HL-60/S4 treated with retinoic acid at 250 ng/mL for 4 days and 3 days (cell line): ENCODE measurements around the gene SYNPR.
"Not testable (repeated sequence)": the region's sequence is repeated elsewhere in the genome, so short reads cannot be mapped to it uniquely, and the experiment has no call there.

Experiments used
- in situ Hi-C: fragments of 300-500 bp; cut with MboI; formaldehyde crosslinking; loops from 2 replicates; pipeline ENCODE4 v1.7.0; 2022; ENCODE audit warnings: low sequenced_read_pairs

SYNPR gene

DNA sequence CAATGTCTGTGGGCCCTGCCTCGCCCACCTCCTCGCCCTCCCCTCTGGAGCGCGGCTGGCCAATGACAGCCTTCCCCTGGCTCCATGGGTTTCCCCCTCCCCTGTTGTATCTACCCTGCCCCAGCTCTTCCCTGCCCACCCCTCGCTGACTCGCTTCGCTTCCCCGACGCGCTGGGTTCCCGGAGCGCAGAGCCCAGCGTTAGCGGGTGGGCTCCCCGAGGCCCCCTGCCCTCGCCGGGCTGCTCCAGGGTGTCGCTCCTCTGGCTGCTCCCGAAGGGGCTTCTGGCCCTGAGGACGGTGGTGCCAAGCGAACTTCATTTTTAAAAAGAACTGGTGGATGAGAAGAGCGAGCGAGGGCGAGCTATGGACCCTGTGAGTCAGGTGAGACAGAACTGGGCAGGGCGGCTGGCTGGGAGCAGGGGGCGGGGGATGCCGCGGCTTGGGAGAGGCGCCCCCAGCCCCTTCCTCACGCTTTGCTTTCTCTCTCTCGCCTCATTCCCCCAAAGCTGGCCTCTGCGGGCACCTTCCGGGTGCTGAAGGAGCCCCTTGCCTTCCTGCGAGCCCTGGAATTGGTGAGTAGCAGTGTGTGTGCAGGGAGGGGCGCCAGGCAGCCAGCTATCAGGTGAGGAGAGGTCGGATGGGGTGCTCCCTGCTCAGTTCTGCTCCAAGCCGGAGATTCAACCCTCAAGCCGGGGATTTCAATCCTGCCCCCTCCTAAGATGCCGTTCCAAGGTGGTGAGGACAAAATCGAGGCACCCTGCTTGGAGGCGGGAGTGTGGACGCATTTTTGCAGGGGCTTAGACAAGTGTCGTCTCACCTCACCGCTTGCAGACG is at the start of gene SYNPR:
Gene SYNPR, plus strand, starts transcription at position 138 of the 834 bp plus-strand sequence.
- in situ Hi-C loops, result no loop called here

DNA sequence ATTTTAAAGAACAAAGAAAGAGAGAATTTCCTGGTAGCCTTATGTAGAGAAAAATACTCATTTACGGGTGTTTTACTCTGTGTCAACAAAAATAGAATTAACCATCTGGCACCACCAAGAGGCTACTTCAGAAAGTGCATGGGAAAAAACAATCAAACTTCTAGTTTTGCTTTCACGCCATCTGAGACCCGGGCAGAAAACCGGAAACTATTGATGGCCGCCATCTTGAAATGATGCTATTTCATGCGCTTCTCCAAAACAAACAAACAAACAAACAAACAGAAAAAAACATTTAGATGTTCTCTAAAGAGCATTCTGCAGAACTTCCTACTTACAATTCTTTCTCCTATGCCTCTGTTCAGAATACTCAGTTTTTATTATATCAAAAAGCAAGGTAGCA is 49.4 kb upstream of the SYNPR start:
- in situ Hi-C loops, result no loop called here

DNA sequence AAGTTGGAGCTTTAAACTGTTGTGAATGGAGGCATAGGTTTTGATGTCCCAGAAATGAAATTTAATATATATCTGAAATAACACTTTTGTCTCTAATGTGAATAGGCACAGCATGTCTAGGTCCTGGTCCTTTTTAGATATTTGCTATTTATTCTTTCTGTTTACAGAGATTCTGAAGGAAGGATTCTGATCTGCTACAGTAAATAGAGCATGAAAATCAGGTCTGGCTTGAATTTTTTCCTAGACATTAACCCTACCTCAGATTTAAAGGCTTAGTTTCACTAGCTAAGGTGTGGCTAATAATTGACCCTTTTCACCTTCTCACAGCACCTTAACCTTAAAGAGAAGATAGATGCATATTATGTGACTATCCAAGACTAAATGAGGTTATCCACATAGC is 48.0 kb upstream of the SYNPR start:
- in situ Hi-C loops, result no loop called here

DNA sequence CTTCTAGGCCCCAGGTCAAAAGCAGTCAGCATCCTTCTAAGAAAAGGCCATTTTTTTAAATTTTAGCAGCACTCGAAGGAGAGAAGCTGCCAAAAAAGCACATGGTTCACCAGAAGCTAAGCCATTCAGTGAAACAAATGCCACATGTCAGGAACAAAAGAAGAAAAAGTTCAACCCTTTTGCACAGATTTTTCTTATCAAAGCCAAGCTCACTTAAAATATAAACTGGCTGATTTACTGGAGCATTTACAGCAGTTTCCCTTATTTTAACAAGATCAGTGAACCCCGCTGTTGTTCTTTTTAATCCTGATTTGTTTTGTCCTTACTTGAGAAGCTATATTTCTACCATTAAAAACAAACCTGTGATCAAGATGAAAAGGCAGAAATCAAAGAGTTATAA is 46.5 kb upstream of the SYNPR start:
- in situ Hi-C loops, result no loop called here

DNA sequence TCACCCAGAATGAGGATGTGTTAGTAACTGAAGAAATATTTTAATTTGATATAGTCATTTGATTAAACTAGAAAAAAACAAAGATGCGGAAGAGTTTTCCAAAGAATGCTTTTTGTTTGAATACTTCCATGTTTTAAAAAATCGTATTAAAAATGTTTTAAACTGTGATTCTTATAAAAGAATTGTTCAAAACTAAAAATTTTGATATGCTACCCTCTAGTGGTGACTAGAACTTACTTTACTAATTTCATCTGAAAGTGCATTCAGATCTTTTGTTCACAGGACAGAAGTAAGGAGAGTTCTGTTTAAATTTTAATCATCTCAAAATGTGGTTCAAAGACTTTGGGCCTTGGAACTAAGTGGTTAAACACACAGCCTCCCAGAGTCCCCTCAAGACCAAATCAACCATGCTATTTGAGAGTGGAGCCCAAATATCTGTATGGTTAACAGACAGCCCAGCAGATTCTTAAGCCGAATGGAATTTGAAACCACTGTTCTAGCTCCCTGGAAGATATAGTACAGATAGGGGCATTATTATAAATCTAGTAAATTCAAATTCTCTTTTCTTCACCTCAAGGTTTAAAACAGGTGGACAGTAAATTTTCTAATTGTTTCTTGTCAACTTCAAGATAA is 45.2 kb upstream of the SYNPR start:
- in situ Hi-C loops, result no loop called here

DNA sequence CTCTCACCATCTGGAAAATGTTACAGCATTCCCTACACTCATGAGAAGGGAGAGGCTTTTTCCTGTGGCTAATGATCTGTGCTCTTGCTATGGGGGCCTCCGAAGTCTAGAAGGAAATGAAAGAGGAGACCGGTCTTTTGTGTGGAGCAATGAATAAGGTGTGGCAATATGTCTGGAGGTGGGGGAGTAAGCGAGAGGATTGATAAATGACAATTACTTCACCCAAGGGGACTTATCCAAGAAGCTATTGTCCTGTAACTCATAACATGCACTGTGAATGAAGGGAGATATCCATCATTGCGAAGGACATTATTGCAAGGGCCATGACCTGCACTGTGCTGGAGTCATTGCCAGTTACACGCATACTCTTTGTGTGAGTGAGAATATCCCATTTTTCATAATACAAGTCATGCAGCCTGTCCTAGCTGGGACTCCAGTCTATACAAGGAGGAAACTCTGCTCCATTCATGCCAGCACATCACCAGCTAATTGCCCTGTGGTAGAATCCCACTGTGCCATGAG is 37.7 kb upstream of the SYNPR start:
- in situ Hi-C loops, result no loop called here

DNA sequence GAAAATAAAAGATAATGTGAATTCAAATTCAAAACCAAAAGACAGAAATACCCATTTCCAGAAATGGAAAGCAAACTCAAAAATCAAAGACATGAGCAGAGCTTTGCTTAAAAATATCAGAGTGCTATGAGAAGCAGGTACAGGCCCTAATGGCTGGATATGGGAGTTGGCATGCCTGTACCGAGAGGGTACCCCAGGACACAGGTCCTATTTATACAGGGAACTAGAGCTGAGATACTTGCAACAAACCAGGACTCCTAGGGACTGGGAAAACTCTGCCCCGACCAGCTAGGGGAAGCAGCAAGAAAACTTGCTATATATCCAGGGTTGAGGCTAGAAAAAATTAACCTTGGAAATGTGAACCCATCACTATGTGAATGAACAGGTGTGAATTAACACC is 36.0 kb upstream of the SYNPR start:
- in situ Hi-C loops, result no loop called here

DNA sequence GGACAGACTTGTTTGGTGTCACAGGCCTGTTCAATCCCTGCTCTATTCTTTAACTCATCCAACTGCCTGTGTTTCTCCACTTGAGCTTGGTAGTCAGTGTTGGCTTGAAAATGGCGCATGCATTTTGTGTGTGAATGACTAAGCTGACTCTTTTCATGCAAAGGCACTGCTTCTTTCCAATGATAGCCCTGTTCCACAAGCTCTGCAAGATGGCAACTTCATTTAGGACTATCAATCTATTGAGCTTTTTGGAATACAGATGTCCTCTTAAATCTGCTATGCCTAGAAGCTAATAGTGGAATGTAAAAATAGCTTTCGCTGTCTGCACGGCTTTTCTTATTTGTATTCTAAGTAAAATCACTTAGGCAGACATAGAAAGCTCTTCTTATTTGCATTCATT is 33.6 kb upstream of the SYNPR start:
- in situ Hi-C loops, result no loop called here

DNA sequence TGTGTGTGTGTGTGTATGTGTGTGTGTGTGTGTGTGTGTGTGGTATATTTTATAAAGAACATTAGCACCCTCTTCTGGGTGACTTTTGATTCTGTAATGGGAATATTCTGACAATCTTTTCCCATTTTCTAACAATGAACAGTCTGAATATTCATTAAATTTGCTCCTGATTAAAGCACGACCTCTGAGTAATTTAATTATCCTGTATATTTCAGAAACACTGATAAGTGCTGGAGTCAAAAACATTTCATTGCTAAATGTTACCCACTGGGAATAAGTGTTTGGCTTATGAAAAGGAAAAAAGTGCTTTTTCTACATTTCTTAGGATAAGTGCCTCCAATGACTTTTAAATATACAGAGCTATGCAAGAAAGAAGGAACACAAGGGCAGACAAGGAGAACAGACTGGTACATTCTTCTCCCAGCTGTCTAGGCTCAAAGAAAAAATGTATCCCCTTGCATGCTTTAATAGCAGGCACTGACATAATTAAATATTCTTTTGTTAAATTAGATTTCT is 32.3 kb upstream of the SYNPR start:
- in situ Hi-C loops, result no loop called here

DNA sequence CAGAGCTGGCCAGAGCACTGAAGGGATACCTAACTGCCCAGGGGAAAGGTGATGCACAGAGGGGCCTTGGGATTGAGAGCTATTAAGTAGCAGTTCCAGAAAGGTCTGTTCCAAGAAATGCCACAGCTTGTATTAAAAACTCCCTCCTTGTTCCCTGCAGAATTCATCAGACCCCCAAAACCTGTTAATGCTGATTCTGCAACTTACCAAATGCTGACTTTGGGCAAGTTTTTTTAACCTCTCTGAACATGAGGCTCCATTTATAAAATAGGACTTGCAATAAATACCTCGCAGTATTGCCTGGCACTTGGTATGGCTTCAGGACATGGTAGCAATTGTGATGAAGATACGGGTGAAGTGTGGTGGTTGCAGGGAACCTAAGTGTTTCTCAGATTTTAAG is 30.1 kb upstream of the SYNPR start:
- in situ Hi-C loops, result no loop called here

DNA sequence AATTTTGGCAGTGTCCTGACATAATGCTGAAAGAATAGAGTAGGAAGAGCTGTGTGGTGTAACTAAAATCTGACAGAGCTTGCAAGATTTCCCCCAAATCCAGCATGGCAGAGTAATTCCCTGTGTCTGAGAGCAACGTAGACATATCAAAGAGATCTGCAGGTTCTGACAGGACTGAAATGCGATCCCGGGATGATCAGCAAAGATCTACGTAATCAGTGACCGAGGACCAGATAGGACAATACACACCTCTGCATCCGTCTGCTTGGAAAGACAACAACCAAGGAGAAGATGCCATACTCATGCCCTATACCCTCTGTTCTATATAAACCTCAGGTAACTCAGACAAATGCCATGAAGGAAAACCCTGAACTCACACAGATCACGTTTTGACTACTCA is 26.6 kb upstream of the SYNPR start:
- in situ Hi-C loops, result no loop called here

DNA sequence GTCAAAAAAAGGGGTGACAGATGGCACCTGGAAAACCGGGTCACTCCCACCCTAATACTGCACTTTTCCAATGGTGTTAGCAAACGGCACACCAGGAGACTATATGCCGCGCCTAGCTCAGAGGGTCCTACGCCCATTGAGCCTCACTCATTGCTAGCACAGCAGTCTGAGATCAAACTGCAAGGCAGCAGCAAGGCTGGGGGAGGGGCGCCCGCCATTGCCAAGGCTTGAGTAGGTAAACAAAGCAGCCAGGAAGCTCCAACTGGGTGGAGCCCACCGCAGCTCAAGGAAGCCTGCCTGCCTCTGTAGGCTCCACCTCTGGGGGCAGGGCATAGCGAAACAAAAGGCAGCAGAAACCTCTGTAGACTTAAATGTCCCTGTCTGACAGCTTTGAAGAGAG is 22.3 kb upstream of the SYNPR start:
- in situ Hi-C loops, result not testable (repeated sequence)

DNA sequence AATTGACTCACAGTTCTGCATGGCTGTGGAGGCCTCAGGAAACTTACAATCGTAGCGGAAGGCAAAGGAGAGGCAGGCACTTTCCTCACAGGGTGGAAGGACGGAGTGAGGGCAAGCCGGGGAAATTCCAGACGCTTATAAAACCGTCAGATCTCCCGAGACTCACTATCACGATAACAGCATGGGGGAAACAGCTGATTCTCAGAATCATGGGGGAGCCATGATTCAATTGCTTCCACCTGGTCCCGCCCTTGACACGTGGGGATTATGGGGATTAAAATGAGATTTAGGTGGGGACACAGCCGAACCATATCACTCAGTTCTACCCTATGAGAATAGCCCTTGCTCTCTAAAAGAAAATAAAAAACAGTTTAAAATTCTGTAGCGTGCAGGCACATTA is 13.4 kb upstream of the SYNPR start:
- in situ Hi-C loops, result no loop called here

DNA sequence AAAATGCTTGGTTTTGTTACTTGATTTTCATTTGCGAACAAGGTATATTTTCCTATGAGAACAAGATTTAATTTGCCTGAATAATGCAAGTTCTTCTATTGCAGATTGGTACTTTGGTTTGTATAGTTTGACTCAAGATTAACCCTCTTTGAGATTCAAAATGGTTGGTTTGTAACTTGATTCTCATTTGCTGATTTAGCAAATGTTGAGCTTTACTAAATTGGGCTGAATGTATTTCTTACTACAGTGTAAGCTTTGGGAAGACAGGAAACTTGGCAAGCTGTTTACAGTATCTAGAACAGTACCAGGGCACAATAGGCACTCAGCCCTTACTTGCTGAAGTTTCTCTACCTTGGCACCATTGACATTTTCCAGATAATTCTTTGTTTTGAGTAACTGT is 3.7 kb upstream of the SYNPR start:
- in situ Hi-C loops, result no loop called here

DNA sequence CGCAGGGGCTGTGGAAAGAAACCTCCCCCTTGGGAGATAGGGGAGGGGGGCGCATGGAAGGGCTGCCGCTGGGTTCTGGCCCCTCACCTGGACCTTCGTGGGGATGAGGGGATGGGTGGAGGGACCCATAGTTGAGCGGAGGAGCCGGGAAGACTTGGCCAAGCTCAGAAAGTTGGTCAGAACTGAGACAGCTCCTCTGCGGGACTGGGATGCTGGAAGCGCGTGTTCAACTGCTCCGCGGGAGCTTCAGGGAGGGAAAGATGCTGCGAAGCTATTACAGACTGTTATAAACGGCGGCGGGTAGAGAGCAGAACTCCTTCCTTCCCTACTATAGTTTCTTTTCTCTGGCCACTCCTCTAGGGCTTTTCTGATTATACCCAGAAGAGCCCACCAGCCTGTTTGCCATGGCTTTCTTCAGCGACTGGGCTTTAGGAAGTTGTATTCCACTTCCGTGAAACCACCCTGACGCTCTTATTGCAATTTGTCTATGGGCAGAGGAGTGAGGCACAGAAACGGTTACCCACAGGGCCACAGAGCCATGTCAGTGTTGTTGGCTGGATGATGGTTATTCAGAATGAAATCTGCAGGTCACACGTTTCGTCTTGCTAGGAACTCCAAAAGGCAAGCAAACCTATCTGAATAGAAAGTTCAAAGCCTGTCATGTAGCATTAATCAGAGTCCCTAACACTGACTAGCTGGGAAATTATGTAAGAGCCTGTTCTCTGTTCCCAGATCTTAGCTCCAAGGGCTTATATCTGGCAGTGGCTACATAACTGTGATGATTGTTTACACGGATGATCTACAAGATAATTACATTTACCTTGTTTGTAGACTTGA is 1.1 kb downstream of the SYNPR start:
- in situ Hi-C loops, result no loop called here

DNA sequence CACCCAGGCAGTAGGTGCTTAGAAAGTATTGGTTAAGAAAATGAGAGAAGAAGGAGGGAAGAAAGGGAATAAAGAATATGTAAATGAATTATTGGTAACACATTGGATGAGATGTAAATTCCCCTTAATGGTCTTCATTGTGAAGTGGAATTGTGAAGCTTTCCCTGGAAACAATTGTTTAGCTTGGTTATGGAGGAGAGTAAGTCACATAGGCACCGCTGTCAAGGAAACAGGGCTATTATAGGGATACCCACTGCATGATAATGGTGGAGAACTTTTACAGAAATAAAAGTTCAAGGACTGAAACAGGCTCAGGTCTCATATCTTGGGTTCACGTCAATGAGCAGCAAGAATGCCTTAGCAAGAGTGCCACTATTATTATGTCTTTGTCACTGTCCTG is 9.5 kb downstream of the SYNPR start:
- in situ Hi-C loops, result no loop called here

DNA sequence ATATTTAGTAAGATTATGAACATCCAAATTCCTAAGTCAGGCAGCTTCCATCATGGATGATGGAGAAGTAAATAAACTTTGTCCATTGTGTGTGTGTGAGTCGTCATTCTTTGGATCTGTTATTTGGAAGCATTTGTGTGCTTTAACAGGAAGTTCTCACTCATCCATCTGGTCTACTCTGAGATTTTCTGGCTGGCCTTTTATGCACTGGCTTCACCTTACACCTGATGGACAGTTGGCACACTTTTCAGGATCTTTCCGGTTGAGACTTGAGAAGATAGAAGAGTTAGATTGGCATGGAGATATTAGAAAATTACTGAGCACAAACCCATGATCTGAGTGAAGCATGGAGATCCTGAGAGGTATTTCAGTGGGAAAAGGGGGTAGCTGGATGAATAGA is 12.6 kb downstream of the SYNPR start:
- in situ Hi-C loops, result no loop called here

DNA sequence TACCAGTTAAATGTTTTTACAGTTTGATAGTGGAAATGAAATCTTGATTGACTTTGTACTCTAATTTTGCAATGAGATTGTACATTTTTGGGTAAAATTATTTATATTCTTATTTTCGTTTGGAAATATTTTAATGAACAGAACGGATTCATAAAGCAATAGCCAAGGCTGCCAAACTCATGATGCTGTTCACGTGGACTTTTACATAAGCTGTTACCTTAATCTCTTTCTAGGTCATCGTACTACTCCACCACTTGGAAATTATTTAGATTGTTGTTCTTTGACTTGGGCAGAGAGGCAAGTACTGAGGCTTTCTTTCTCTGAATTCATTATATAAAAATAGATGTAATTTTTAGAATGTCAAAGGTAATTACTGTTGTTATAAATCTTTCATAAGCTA is 16.2 kb downstream of the SYNPR start:
- in situ Hi-C loops, result no loop called here

DNA sequence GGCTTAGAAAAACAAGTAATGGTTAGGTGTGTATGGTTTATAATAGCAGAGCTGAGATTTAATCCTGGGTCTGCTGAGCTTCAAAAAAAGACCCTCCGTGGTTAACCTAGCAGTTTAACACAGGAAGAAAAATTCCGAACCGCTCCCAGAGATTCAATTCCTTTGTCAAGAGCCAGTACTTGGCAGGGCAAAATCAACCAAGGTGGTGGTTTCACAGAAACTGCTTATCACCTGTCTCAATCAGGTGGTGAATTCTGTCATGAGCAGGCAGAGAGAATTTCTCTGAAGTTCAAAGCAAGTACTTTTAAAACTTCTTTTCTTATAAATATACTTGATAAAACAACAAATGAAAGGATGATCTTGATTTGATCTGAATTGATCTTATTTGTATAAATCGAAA is 17.2 kb downstream of the SYNPR start:
- in situ Hi-C loops, result no loop called here

DNA sequence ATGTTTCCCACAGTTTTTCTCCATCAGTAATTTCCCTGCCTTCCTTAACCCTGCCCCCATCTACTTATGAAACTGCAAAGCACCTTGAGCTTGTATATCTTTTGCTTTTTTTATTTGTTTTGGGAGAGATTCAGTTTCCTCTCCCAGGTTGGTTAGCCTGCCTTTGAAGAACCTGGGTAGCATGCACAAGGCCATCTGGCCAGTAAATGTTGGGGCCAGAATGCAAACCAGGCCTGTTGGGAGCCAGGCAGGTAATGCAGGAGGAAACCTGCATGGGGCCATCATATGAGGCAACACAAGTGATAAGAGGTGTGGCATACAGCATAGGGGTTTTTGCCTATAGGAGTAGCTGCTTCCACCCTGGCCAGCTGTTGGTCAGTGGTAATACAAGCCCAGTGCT is 17.7 kb downstream of the SYNPR start:
- in situ Hi-C loops, result no loop called here

DNA sequence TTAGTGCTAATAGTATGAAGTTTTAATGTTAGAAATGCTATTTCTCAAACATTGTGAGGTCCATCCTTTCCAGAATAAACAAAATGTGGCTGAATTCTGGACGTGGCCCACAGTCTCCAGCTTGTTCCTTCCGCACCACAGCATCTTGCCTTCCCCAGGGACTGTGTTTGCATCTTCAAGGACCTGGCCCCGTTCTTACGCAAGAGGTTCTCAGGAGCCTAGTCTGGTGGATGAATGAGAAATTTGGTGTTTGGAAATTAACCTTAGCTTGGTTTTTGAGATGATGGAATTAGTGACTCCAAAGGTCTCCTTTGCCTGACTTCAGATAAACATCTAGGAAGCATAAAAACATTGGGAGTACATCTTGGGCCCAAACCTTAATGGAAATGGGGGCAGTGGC is 18.1 kb downstream of the SYNPR start:
- in situ Hi-C loops, result no loop called here
